NCI-H526 treated with DMSO at 0.1 percent for 48 hours (cell line): ENCODE results near the gene MRPL3.

Experiments
- DNase-seq: peaks from one replicate; lab custom pipeline; 2025; lab: John Stamatoyannopoulos, UW

MRPL3 gene

DNA sequence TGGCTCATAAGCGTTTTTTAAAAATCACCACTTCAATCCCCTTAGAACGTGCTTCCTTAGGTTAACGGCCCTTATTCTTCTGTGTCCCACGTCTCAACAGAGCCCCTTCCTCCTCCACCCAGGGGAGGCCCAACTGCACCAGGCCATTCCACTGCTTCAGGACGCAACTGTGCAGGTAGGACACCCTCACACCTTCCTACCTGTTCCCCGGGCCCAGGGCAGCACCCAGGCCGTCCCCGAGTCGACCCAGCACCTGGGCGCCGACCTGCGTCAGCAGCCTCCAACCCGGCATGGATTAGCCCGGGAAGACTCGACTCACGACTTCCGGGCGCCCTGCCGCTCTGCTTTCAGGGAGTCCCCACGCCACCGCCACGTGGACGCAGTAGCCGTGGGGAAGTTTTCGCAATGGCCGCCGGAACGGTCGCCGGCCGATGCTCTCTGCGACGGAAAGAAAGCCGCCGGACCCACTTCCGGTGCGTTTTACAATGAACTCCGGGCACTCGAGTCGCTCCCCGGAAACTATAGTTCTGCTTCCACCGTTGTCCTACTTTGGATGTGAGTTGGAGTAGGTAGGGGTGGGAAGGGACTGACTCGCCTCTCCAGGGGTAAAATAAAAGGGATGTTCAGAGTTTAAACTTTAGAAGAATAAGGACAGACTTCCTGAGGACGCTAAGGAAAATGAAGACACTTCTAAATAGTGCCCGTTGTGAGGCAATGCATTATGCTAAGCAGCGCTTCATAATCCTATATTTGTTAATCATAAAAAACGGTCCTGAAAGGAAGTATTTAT, at the start of gene MRPL3:
TSS of gene MRPL3 (minus strand) at position 442 of the 790 bp plus-strand sequence. CDS start at position 292, 150 bp downstream.
- DNase-seq = peak; percentile 84

- DNase-seq = no peak
These were observed 49.0 kb upstream of the MRPL3 start for GRCh38 chr3:131551761-131552160.

GRCh38 chr3:131550562-131551465, 48.0 kb upstream of the MRPL3 start:
- DNase-seq = no peak

DNA sequence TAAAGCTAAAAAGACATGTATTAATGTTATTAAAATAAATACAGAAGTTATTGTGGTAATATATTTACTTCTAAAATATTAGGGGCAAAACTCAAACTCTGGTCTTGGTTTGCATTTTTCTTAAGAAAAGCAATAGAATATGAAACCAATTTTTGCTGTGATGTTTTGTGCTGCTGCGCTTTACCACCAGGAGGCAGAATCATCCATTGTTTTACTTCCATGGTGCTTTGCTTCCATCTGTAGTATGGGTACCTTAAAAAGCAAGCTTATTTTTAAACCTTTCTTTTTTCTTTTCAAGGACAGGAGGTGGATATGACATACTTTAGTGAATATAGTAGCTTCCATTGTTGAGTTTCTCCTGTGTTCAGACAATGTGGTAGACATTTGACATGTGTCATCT, 46.6 kb upstream of the MRPL3 start:
- DNase-seq = no peak

GRCh38 chr3:131547585-131547984, 44.8 kb upstream of the MRPL3 start:
- no peak for DNase-seq

DNA sequence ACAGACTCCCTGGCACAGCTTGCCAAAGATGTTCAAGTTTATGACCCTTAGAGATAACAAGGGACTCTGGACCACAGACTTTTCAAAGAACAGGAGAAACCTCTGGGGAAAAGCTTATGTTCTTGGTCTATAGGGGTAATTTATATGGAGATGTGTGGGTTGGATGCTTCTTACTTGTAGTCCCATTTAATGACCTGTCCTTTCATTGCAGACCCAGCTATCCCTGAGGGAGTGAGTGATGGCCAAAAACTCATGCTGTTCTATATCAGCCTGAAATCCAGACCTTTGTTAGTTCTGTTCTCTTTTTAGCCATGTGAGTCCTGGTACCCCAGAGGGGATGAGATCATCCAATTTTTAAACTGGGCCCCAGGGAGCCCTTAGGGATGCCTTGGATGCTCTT, 43.7 kb upstream of the MRPL3 start:
- no peak for DNase-seq

- no peak for DNase-seq
These were observed 41.8 kb upstream of the MRPL3 start for GRCh38 chr3:131544557-131544956.

DNA sequence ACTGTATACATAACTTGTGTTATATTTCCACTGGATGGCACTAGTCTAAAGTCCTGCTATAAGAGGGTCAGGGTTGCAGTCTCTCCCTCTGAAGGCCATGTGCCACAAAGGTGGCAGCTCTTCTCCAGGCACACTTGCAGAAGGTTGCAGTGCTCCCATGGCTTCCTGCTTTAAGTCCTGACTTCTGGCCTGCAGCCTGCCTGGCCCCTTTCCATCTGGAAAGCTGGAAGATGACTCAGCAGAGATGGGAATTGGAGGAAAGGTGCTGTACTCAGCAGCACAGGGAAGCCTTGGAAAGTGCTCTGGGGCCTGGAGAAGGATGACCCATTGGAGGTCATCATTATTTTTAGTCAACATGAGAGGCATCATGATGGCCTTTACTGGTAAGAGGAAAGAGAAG, 40.9 kb upstream of the MRPL3 start:
- DNase-seq = no peak

GRCh38 chr3:131541288-131541687, 38.5 kb upstream of the MRPL3 start:
- DNase-seq = no peak

GRCh38 chr3:131540821-131541220, 38.0 kb upstream of the MRPL3 start:
- DNase-seq = no peak

DNA sequence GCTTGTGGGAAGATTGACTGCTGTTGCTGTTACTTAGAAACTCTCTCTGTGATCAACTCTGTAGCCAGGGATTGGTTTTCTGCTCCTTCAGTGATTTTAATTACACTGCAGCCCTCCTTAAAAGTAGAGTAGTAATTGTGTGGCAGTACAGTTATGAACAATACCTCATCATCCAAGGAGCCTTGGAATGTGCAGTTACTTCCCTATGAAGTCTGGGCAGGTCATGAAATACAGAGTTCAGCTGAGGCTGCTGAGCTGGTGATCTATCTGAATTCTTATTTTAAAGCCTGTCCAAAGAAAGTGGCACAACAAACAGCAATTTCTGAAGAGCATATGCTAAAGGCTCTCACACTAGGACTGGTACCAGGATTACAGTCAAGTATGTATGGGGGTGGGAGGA, 37.4 kb upstream of the MRPL3 start:
- no peak for DNase-seq

DNA sequence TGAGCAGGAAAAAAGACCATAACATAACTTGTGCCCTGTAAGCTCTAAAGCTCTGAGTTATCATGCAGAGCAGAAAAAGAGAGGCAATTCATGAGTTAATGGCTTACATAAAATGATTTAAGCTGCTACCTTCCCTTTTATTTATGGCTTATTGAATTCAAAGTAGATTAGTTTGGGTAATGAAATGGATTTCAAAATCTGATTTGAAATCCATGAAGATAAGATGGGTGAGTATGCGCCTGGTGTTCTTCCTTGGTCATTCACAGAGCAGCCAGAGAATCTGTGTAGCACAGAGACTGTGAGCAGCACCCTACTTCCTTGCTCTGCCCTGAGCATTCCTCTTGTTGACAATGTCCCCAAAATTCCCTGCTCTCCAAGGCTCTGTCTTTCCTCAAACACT, 36.2 kb upstream of the MRPL3 start:
- DNase-seq = no peak

DNA sequence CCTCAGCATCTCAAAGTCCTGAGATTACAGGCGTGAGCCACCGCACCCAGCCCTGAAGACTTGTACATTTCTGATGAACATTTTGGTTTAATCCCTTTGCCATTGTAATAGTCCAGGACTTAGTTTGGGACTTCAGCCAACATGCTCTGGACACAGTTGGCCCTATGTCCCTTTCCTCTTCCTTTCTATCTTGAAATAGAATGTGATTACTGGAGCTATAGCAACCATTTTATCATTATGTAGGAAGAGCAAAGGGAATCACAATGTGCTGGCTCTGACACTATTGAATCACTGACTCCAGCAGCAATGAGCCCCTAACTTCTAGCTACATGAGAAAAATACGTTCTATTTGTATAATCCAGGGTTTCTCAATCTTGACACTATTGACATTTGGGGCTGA, 34.8 kb upstream of the MRPL3 start:
- no peak for DNase-seq

- DNase-seq = peak; percentile 11
These were observed 32.8 kb upstream of the MRPL3 start for GRCh38 chr3:131535596-131535995.

- DNase-seq = no peak
These were observed 32.4 kb upstream of the MRPL3 start for GRCh38 chr3:131535131-131535530.

GRCh38 chr3:131532645-131533044, 29.9 kb upstream of the MRPL3 start:
- no peak for DNase-seq

GRCh38 chr3:131530843-131531242, 28.1 kb upstream of the MRPL3 start:
- DNase-seq = no peak

DNA sequence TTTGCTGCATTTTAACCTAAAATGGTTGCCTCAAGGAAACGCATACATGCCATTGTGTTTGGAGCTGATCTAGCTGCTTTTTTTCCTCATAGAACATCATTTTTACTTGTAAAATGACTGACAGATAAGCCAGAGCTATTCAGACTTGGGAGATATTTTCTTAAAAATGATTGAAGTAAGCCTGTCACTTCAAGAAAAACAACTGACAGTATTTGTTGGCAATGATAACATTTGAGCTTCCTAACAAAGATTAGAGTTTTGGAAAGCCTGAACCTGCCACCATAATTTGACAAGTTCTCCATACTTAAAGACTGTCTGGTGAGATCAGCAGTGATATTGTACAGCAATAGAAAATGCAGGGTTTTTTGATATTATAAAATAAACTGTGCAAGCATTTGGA, 27.6 kb upstream of the MRPL3 start:
- no peak for DNase-seq

DNA sequence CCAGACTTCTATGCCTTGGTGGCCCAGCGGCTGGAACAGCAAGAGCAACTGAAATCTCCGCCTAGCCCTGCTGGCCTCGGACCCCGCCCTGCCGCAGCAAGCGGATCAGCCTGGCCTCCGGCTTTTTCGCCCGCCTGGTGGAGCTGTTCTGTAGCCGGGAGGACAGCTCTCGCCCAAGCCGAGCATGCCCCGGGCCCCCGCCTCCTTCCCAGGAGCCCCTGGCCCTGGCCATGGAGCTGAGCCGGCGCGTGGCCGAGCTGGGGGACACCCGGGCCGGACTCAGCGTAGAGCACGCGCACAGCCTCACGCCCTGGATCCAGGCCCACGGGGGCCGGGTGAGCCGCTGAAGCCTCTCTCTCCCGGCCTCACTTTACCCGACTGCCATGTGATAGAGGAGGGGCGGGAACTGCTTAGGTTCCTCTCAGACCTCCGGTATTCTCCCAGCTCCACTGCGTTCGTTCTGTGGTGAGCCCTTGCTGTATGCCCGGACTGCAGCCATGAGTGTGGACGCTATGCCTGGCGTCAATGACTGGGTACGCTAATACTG, 24.1 kb upstream of the MRPL3 start:
- no peak for DNase-seq

GRCh38 chr3:131518680-131519079, 15.9 kb upstream of the MRPL3 start:
- no peak for DNase-seq

DNA sequence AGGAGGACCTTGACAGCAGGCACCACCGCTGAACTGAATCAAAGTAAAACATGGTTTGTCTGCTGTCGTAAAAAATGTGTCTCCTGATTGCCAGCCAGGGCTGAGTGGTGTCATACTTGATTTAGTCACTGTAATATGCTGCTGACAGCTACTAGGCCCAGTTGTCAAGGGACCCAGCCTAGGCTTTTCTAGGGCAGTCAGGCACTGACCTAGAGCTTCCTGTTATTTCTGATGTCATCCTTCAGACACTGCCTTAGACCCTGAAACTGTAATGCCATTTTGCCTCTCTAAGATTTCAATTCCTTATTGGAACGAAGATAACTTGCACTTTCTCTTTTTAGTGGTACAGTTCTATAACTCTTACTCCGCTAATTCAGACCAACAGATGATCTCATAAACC, 2.6 kb upstream of the MRPL3 start:
- DNase-seq = no peak

- no peak for DNase-seq
These were observed 507 bp upstream of the MRPL3 start for GRCh38 chr3:131503320-131503635.

DNA sequence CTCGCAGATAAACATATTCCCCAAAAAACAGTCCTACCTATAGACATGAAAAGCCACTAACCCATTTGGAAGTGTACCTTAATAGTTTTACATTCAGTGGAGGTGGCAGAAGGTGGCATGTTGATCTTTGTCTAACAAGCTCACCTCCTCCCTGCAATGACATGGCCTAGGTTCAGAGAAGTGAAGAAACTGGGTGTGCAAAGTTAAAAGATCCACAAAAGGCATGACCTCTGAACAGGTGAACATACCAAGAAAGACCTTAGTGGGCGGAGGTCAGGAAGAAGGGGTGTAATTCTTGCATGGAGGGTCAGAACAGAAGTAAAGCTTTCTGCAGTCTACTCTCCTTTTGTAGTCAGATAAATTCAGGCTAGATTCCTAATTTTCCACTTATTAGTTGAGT, 822 bp downstream of the MRPL3 start:
- no peak for DNase-seq
